ENCODE data around the gene CLIP4. TPM values are rescaled to one million over a fixed set of nuclear protein-coding genes. Genes with fewer than 3 reads are reported as not detected.

The CLIP4 gene
- polyA plus RNA-seq, 2 of the 4 experiments (the other 2 are of a cell fraction): 51.1 to 99.1 TPM

GRCh38 chr2:29207352-29208148 lies 92.3 kb downstream of the CLIP4 start (continued):
- TF ChIP-seq, protein P1, sequence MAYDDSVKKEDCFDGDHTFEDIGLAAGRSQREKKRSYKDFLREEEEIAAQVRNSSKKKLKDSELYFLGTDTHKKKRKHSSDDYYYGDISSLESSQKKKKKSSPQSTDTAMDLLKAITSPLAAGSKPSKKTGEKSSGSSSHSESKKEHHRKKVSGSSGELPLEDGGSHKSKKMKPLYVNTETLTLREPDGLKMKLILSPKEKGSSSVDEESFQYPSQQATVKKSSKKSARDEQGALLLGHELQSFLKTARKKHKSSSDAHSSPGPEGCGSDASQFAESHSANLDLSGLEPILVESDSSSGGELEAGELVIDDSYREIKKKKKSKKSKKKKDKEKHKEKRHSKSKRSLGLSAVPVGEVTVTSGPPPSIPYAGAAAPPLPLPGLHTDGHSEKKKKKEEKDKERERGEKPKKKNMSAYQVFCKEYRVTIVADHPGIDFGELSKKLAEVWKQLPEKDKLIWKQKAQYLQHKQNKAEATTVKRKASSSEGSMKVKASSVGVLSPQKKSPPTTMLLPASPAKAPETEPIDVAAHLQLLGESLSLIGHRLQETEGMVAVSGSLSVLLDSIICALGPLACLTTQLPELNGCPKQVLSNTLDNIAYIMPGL (CRISPR knock-in tag; IDR thresholded peaks at IDR 0.05; ENCODE audit: borderline replicate concordance): no peak
- no peak for TF ChIP-seq EP300 (IDR thresholded peaks at IDR 0.05)

GRCh38 chr2:29209551-29209950 lies 94.3 kb downstream of the CLIP4 start:
- WGBS (ENCODE audit: missing lambda C conversion rate): 92% methylated on average over 5 of the region's 5 CpGs
- POLR2A ChIA-PET: no interaction called here
- H3K4me3 ChIP-seq: no peak overlapping the region
- TF ChIP-seq MAZ (IDR thresholded peaks at IDR 0.05; ENCODE audit: borderline replicate concordance, low read depth, low read length) (no peak), POLR2A (IDR thresholded peaks at IDR 0.05; ENCODE audit: low read length) (no peak), KDM1A (IDR thresholded peaks at IDR 0.05; ENCODE audit: low read depth) (no peak), ZC3H11A (IDR thresholded peaks at IDR 0.05) (no peak), ZNF302 (CRISPR knock-in tag; IDR thresholded peaks at IDR 0.05) (no peak), SMC3 (IDR thresholded peaks at IDR 0.05) (no peak), NR3C1 (IDR thresholded peaks at IDR 0.05) (no peak), KDM5A (IDR thresholded peaks at IDR 0.05) (no peak), EP300 (IDR thresholded peaks at IDR 0.05) (no peak), ESRRA (IDR thresholded peaks at IDR 0.05; ENCODE audit: borderline replicate concordance, low read length) (no peak), ELK1 (IDR thresholded peaks at IDR 0.05; ENCODE audit: low read depth, low read length) (no peak), CTCF (IDR thresholded peaks at IDR 0.05) (no peak), RCOR1 (IDR thresholded peaks at IDR 0.05; ENCODE audit: low read depth, low read length) (no peak), HEYL (CRISPR knock-in tag; IDR thresholded peaks at IDR 0.05) (no peak)
- TF ChIP-seq, protein P2, sequence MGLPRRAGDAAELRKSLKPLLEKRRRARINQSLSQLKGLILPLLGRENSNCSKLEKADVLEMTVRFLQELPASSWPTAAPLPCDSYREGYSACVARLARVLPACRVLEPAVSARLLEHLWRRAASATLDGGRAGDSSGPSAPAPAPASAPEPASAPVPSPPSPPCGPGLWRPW (IDR thresholded peaks at IDR 0.05): no peak
- TF ChIP-seq, protein P1 (CRISPR knock-in tag; IDR thresholded peaks at IDR 0.05; ENCODE audit: borderline replicate concordance): no peak
- TF ChIP-seq, protein P3, sequence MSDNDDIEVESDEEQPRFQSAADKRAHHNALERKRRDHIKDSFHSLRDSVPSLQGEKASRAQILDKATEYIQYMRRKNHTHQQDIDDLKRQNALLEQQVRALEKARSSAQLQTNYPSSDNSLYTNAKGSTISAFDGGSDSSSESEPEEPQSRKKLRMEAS (IDR thresholded peaks at IDR 0.05): no peak
- TF ChIP-seq, protein P4, sequence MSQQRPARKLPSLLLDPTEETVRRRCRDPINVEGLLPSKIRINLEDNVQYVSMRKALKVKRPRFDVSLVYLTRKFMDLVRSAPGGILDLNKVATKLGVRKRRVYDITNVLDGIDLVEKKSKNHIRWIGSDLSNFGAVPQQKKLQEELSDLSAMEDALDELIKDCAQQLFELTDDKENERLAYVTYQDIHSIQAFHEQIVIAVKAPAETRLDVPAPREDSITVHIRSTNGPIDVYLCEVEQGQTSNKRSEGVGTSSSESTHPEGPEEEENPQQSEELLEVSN (IDR thresholded peaks at IDR 0.05; ENCODE audit: borderline replicate concordance, low read depth): no peak
- DNase-seq (ENCODE audit: low read depth in 1 of 2, low spot score in 1 of 2): no peak
- no peaks in the 10 kb centered on the region for H3K4me1 ChIP-seq
- no peaks in the 10 kb centered on the region for H3K9me3 ChIP-seq
- no peak overlapping the region for H3K4me2 ChIP-seq
- no peak overlapping the region for H3K27ac ChIP-seq
- no peak for ATAC-seq
- no peak for FAIRE-seq
- CTCF ChIA-PET: no interaction called here

Data from A549 (cell line).